DND-41 (cell line): Measurements from ENCODE around the gene PRKAR1B.

Experiments
- ATAC-seq: fragments of 200-7000 bp; cut with Tn5 transposase; 3 replicates; pipeline ENCODE4 v1.9.1; 2021; ENCODE audit warnings: low read depth; ENCODE audit not compliant: insufficient read depth
- DNase-seq: peaks from one replicate; pipeline ENCODE4 v3.0.0-alpha.2; 2020
- H2AFZ ChIP-seq: 2 replicates; pipeline ENCODE4 v1.6.0; 2012; ENCODE audit warnings: low read depth, low read length
- H3K27ac ChIP-seq: 2 replicates; pipeline ENCODE4 v1.5.1; 2012; ENCODE audit warnings: low read length, inconsistent platforms
- H3K27me3 ChIP-seq: fragments of 200-600 bp; sonication (generic); 2 replicates; pipeline ENCODE4 v1.6.0; 2012; ENCODE audit warnings: low read length, mild to moderate bottlenecking, inconsistent platforms; ENCODE audit not compliant: insufficient read depth, poor library complexity
- H3K36me3 ChIP-seq: 2 replicates; pipeline ENCODE4 v1.5.1; 2012; ENCODE audit warnings: low read length, inconsistent platforms; ENCODE audit not compliant: insufficient read depth
- H3K4me1 ChIP-seq: 2 replicates; pipeline ENCODE4 v1.5.1; 2012; ENCODE audit warnings: mild to moderate bottlenecking, low read length; ENCODE audit not compliant: insufficient read depth
- H3K4me2 ChIP-seq: 2 replicates; pipeline ENCODE4 v1.6.0; 2012; ENCODE audit warnings: mild to moderate bottlenecking, moderate library complexity, low read length, inconsistent platforms; ENCODE audit not compliant: insufficient read depth
- H3K4me3 ChIP-seq, 2 experiments: fragments of 200-600 bp in 1 of 2; shearing (Covaris generic) in 1 of 2; 2 replicates each; pipeline ENCODE4 v1.5.1; 2012 to 2016; ENCODE audit warnings: inconsistent platforms in 2 of 2, low read length in 2 of 2, mild to moderate bottlenecking in 2 of 2, low read depth in 1 of 2, moderate library complexity in 1 of 2
- H3K79me2 ChIP-seq: 2 replicates; pipeline ENCODE4 v1.6.0; 2012; ENCODE audit warnings: low read length, inconsistent platforms; ENCODE audit not compliant: insufficient read depth
- H3K9ac ChIP-seq: 2 replicates; pipeline ENCODE4 v1.6.0; 2012; ENCODE audit warnings: low read depth, mild to moderate bottlenecking, inconsistent platforms, low read length, moderate library complexity
- H3K9me3 ChIP-seq: 2 replicates; pipeline ENCODE4 v1.5.1; 2012; ENCODE audit warnings: low read length, moderate library complexity, mild to moderate bottlenecking, inconsistent platforms; ENCODE audit not compliant: insufficient read depth, severe bottlenecking
- H4K20me1 ChIP-seq: 2 replicates; pipeline ENCODE4 v1.6.0; 2012; ENCODE audit warnings: low read length; ENCODE audit not compliant: insufficient read depth
- EZH2 ChIP-seq: IDR thresholded peaks from 3 replicates; pipeline ENCODE4 v1.6.1; 2012; ENCODE audit warnings: borderline replicate concordance, low read depth, mild to moderate bottlenecking, moderate library complexity, low read length, inconsistent platforms; ENCODE audit not compliant: severe bottlenecking
- TF ChIP-seq, protein P1 (sequence below): IDR thresholded peaks from 2 replicates; pipeline ENCODE4 v1.5.1; 2012; ENCODE audit warnings: borderline replicate concordance, low read length, moderate library complexity, mild to moderate bottlenecking; ENCODE audit not compliant: poor library complexity, severe bottlenecking; ENCODE audit errors: extremely low read depth

Gene PRKAR1B

DNA sequence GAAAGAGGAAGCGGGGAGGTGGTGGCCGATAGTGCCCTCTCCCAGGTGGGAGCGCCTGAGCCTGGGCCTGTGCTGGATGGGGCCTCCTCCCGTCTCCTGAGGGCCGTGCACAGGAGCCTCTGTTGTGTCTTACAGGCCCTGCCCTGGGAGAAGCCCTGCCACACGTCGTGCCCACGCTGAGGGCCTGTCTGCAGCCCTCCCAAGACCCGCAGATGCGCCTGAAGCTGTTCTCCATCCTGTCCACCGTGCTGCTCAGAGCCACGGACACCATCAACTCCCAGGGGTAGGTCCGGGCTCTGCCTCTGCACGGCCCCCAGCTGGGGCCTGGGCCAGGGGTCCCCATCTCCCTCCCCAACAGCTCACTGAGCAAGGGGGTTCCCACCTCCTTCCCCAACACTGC is 43.3 kb upstream of the PRKAR1B start:
- Histone ChIP-seq H2AFZ (no peak overlapping the region), H3K27me3 (no peaks in the 10 kb centered on the region), H3K4me1 (no peaks in the 10 kb centered on the region), H3K9me3 (no peaks in the 10 kb centered on the region), H4K20me1 (peaks cover 13% of the 10 kb centered on the region; the same call in 1 of the 2 replicates), H3K4me3 (no peak overlapping the region), H3K4me2 (no peak overlapping the region), H3K27ac (no peak overlapping the region), H3K9ac (no peak overlapping the region), H3K36me3 (peaks cover 93% of the 10 kb centered on the region), H3K79me2 (no peaks in the 10 kb centered on the region)
- DNase-seq: no peak
- no peak for TF ChIP-seq EZH2
- TF ChIP-seq, protein P1, sequence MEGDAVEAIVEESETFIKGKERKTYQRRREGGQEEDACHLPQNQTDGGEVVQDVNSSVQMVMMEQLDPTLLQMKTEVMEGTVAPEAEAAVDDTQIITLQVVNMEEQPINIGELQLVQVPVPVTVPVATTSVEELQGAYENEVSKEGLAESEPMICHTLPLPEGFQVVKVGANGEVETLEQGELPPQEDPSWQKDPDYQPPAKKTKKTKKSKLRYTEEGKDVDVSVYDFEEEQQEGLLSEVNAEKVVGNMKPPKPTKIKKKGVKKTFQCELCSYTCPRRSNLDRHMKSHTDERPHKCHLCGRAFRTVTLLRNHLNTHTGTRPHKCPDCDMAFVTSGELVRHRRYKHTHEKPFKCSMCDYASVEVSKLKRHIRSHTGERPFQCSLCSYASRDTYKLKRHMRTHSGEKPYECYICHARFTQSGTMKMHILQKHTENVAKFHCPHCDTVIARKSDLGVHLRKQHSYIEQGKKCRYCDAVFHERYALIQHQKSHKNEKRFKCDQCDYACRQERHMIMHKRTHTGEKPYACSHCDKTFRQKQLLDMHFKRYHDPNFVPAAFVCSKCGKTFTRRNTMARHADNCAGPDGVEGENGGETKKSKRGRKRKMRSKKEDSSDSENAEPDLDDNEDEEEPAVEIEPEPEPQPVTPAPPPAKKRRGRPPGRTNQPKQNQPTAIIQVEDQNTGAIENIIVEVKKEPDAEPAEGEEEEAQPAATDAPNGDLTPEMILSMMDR: no peak
- no peak for ATAC-seq

DNA sequence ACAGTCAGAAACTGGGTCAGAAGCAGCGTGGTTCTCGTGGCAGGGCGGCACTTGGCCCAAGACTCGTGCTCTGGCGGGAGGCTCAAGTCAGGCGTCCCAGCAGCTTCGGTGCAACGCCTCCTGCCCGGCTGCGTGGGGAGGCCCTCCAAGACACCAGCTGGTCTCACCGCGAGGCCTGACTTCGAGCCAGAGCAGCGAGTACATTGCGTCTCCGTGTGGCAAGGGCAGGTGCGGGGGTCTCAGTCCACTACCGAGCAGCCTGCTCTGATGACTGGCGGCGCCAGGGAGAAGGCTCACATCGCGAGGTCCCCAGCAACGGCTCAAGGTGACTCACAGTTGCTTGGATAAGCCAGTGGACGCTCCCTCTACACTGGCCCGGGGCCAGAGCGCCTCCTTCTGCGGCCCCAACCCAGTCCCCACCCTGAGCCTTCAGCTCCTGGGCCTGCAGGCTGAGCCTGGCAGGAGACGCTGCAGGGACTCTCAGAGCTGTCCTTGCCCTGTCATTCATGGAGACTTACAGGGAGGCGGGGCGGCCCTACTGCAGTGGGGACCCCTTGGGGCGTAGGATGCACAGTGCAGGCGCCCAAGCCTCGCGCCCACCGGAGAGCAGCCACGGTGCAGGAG is 41.9 kb upstream of the PRKAR1B start:
- no peak overlapping the region for H2AFZ ChIP-seq
- no peaks in the 10 kb centered on the region for H3K27me3 ChIP-seq
- H3K4me3 ChIP-seq: no peak overlapping the region
- no peaks in the 10 kb centered on the region for H3K79me2 ChIP-seq
- no peak overlapping the region for H3K9ac ChIP-seq
- H3K27ac ChIP-seq: no peak overlapping the region
- no peak for TF ChIP-seq EZH2
- TF ChIP-seq, protein P1: peak; percentile 40
- peaks cover 93% of the 10 kb centered on the region for H3K36me3 ChIP-seq
- peak; percentile 60 for ATAC-seq
- peak; percentile 33 for DNase-seq
- peaks cover 12% of the 10 kb centered on the region; the same call in 1 of the 2 replicates for H4K20me1 ChIP-seq
- H3K4me2 ChIP-seq: no peak overlapping the region
- H3K4me1 ChIP-seq: no peaks in the 10 kb centered on the region
- H3K9me3 ChIP-seq: no peaks in the 10 kb centered on the region

DNA sequence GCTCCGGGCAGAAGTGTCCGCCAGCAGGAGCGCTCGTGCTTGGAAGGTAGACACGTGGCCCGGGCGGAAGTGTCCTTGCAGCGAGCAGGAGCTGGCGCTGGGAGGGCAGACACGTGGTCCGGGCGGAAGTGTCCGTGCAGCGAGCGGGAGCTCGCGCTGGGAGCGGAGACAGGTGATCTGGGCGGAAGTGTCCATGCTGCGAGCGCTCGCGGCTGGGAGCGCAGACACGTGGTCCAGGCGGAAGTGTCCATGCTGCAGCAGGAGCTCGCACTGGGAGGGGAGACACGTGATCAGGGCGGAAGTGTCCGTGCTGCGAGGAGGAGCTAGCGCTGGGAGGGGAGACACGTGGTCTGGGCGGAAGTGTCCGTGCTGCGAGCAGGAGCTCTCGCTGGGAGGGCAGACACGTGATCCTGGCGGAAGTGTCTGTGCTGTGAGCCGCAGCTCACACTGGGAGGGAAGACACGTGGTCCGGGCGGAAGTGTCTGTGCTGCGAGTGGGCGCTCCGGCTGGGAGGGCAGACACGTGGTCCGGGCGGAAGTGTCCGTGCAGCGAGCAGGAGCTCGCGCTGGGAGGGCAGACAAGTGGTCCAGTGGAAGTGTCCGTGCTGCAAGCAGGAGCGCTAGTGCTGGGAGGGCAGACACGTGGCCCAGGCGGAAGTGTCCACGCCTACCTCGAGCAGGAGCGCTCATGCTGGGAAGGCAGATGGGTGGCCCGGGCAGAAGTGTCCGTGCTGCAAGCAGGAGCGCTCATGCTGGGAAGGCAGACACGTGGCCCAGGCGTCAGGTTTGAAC is 41.1 kb upstream of the PRKAR1B start:
- no peak overlapping the region for H3K27ac ChIP-seq
- peaks cover 93% of the 10 kb centered on the region for H3K36me3 ChIP-seq

More for the DNA sequence above, 41.1 kb upstream of the PRKAR1B start:
- no peak overlapping the region for H3K9ac ChIP-seq
- no peak for TF ChIP-seq EZH2
- TF ChIP-seq, protein P1: no peak
- DNase-seq (no peak), ATAC-seq (no peak)
- H3K4me1 ChIP-seq: no peaks in the 10 kb centered on the region
- no peak overlapping the region for H2AFZ ChIP-seq
- no peak overlapping the region for H3K4me3 ChIP-seq
- H3K27me3 ChIP-seq: no peaks in the 10 kb centered on the region
- no peaks in the 10 kb centered on the region for H3K79me2 ChIP-seq
- no peak overlapping the region for H3K4me2 ChIP-seq
- peaks cover 10% of the 10 kb centered on the region; the same call in 1 of the 2 replicates for H4K20me1 ChIP-seq
- no peaks in the 10 kb centered on the region for H3K9me3 ChIP-seq
